HEK293 (cell line): ENCODE data around the gene VWA5B1.

ENCODE experiments used
- CTCF ChIA-PET: fragments of 350-600 bp; formaldehyde crosslinking; extraction: SDS; loops from one replicate; lab custom pipeline; 2021; ENCODE audit warnings: antibody characterized with exemption; lab: Yijun Ruan, JAX
- POLR2A ChIA-PET: fragments of 300-600 bp; formaldehyde crosslinking; extraction: SDS; loops from one replicate; lab custom pipeline; 2020; ENCODE audit warnings: antibody characterized with exemption, inconsistent platforms; lab: Yijun Ruan, JAX
- H3K27ac ChIP-seq: fragments of 200-500 bp; sonication (Bioruptor generic); 2 replicates; pipeline ENCODE4 v1.5.1; 2014; ENCODE audit warnings: low read depth, low read length, control low read depth, inconsistent platforms; ENCODE audit errors: extremely low read depth
- H3K36me3 ChIP-seq, 2 experiments: fragments of 200-500 bp in 1 of 2; sonication (Bioruptor generic) in 1 of 2; 1 replicate in 1 of 2; 2 replicates in 1 of 2; pipeline ENCODE4 v1.5.1; 2014 to 2017; ENCODE audit warnings: inconsistent platforms in 2 of 2, low read length in 2 of 2; ENCODE audit not compliant: control insufficient read depth in 2 of 2, insufficient read depth in 1 of 2
- H3K4me1 ChIP-seq: fragments of 200-500 bp; sonication (Bioruptor generic); 2 replicates; pipeline ENCODE4 v1.5.1; 2014; ENCODE audit warnings: mild to moderate bottlenecking, low read length, inconsistent platforms; ENCODE audit not compliant: control insufficient read depth, insufficient read depth
- H3K4me3 ChIP-seq: 2 replicates; pipeline ENCODE4 v1.5.1; 2011; ENCODE audit warnings: low read depth, mild to moderate bottlenecking, control low read depth, low read length, moderate library complexity
- H3K9me3 ChIP-seq: fragments of 200-500 bp; sonication (Bioruptor generic); 2 replicates; pipeline ENCODE4 v1.5.1; 2014; ENCODE audit warnings: low read depth, low read length, inconsistent platforms; ENCODE audit not compliant: control insufficient read depth, insufficient read depth
- FEZF1 ChIP-seq: fragments of 450-650 bp; formaldehyde crosslinking; IDR thresholded peaks from 2 replicates; pipeline ENCODE4 v1.5.1; 2016; ENCODE audit warnings: missing biosample characterization, missing genetic modification characterization
- HOXC10 ChIP-seq: sonication (generic); formaldehyde crosslinking; IDR thresholded peaks from 2 replicates; pipeline ENCODE4 v1.8.1; 2023; ENCODE audit warnings: mild to moderate bottlenecking, missing genetic modification reagents
- PRDM1 ChIP-seq: fragments of 450-650 bp; formaldehyde crosslinking; IDR thresholded peaks from 2 replicates; pipeline ENCODE4; 2016; ENCODE audit warnings: missing biosample characterization, missing genetic modification characterization
- SCRT2 ChIP-seq: fragments of 450-650 bp; formaldehyde crosslinking; IDR thresholded peaks from 2 replicates; pipeline ENCODE4 v1.5.1; 2016; ENCODE audit warnings: missing biosample characterization, missing genetic modification characterization
- ZNF132 ChIP-seq: fragments of 450-650 bp; formaldehyde crosslinking; IDR thresholded peaks from 2 replicates; pipeline ENCODE4 v1.5.1; 2017; ENCODE audit warnings: missing biosample characterization, missing genetic modification characterization, borderline replicate concordance
- ZNF19 ChIP-seq: fragments of 450-650 bp; formaldehyde crosslinking; IDR thresholded peaks from 2 replicates; pipeline ENCODE4; 2016; ENCODE audit warnings: missing biosample characterization, missing genetic modification characterization, low read depth
- ZNF2 ChIP-seq: fragments of 450-650 bp; formaldehyde crosslinking; IDR thresholded peaks from 2 replicates; pipeline ENCODE4 v1.5.1; 2016; ENCODE audit warnings: missing biosample characterization, missing genetic modification characterization
- ZNF221 ChIP-seq: fragments of 450-650 bp; formaldehyde crosslinking; IDR thresholded peaks from 2 replicates; pipeline ENCODE4 v1.5.1; 2017; ENCODE audit warnings: missing biosample characterization, missing genetic modification characterization, borderline replicate concordance
- ZNF302 ChIP-seq: fragments of 450-650 bp; formaldehyde crosslinking; IDR thresholded peaks from 2 replicates; pipeline ENCODE4 v1.5.1; 2016; ENCODE audit warnings: missing biosample characterization, missing genetic modification characterization, low read depth
- ZNF350 ChIP-seq: fragments of 450-650 bp; formaldehyde crosslinking; IDR thresholded peaks from 2 replicates; pipeline ENCODE4 v1.5.0; 2017; ENCODE audit warnings: missing biosample characterization, mild to moderate bottlenecking, missing genetic modification characterization
- ZNF391 ChIP-seq: fragments of 450-650 bp; formaldehyde crosslinking; IDR thresholded peaks from 2 replicates; pipeline ENCODE4 v1.5.1; 2016; ENCODE audit warnings: low read depth, missing biosample characterization, missing genetic modification characterization, borderline replicate concordance
- ZNF426 ChIP-seq: fragments of 450-650 bp; formaldehyde crosslinking; IDR thresholded peaks from 2 replicates; pipeline ENCODE4 v1.5.1; 2017; ENCODE audit warnings: missing biosample characterization, missing genetic modification characterization, mild to moderate bottlenecking, inconsistent platforms, moderate library complexity
- TF ChIP-seq, protein P1 (sequence below): fragments of 450-650 bp; formaldehyde crosslinking; IDR thresholded peaks from 2 replicates; pipeline ENCODE4 v1.5.1; 2017; ENCODE audit warnings: missing biosample characterization, missing genetic modification characterization
- TF ChIP-seq, protein P2 (sequence below): fragments of 450-650 bp; formaldehyde crosslinking; IDR thresholded peaks from 2 replicates; pipeline ENCODE4 v1.5.1; 2017; ENCODE audit warnings: missing biosample characterization, missing genetic modification characterization
- TF ChIP-seq, protein P3 (sequence below): fragments of 450-650 bp; IDR thresholded peaks from 2 replicates; pipeline ENCODE4 v1.5.1; 2018; ENCODE audit warnings: missing biosample characterization, missing genetic modification characterization

The VWA5B1 gene

DNA sequence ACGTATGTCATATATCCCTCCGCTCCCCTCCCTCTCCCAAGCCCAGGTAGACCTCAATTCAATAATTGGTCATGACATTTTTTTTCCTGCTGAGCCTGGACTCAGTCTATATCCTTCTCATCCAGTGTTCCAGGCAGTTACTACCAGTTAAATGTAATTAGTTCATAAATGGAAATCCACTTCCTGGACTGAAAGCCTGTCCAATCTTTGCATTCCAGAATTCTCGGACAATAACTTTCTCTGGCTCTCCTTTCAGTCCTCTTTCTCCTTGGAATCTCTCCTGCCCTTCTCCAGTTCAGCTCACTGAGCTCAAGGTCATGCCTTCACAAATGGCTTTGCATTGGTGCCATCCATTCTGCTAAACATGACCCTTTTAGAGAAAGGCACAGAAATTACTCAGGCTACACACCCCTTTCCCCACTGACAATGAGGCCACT lies 34.8 kb downstream of the VWA5B1 start:
- POLR2A ChIA-PET = no interaction called here
- no peaks in the 10 kb centered on the region for H3K9me3 ChIP-seq
- no peaks in the 10 kb centered on the region for H3K36me3 ChIP-seq
- H3K4me3 ChIP-seq = no peak overlapping the region
- no peak overlapping the region for H3K27ac ChIP-seq
- no peaks in the 10 kb centered on the region for H3K4me1 ChIP-seq
- TF ChIP-seq SCRT2 (tag by site-specific recombination) = 0 out of 2 replicates have a peak, but pooled peaks have one; percentile 2
- TF ChIP-seq ZNF302 = no peak
- TF ChIP-seq ZNF19 (tag by site-specific recombination) = no peak
- TF ChIP-seq, protein P1, sequence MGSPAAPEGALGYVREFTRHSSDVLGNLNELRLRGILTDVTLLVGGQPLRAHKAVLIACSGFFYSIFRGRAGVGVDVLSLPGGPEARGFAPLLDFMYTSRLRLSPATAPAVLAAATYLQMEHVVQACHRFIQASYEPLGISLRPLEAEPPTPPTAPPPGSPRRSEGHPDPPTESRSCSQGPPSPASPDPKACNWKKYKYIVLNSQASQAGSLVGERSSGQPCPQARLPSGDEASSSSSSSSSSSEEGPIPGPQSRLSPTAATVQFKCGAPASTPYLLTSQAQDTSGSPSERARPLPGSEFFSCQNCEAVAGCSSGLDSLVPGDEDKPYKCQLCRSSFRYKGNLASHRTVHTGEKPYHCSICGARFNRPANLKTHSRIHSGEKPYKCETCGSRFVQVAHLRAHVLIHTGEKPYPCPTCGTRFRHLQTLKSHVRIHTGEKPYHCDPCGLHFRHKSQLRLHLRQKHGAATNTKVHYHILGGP (tag by site-specific recombination) = no peak
- peak; percentile 5; the same call in 1 of the 2 replicates for TF ChIP-seq PRDM1 (tag by site-specific recombination)
- TF ChIP-seq ZNF391 = no peak
- no peak for TF ChIP-seq HOXC10 (CRISPR knock-in tag)
- CTCF ChIA-PET = interaction anchor here (0.7 to 1.7 kb wide), 3 partner anchors 14 to 170 kb away, joined by 3 read pairs; no protein-coding TSS in a partner anchor

DNA sequence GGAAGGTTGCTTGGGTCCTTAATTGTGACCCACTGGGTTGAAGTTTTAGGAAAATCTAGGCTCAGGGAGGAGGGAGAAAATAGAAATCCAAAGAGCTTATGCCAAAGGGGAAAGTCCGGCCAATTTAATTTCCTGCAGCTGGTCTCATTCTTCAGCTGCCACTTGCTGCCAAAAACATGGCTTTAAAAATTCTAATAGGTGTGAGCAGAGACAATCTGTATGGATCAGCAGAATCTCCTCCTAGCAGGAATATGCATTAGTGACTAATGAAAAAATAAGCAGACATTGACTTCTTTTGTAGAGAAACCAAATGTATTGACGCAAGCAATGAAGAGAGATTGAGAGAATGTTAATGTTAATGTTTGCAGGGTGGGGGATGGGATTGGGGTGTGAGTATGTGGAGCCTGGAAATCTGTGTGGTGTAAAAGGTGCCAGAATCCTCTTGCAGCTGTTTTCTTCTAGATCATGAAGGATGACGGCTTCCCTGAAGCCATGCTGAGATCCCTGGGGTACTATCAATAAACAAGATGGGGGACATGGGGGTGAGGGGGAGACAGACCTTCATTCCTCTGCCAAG lies 35.3 kb downstream of the VWA5B1 start:
- Histone ChIP-seq H3K4me1 (no peaks in the 10 kb centered on the region), H3K27ac (no peak overlapping the region), H3K4me3 (no peak overlapping the region), H3K36me3 (no peaks in the 10 kb centered on the region), H3K9me3 (no peaks in the 10 kb centered on the region)
- ChIA-PET POLR2A (no interaction called here), CTCF (interaction anchor here (0.7 kb wide), 2 partner anchors 14 to 169 kb away, joined by 3 read pairs; no protein-coding TSS in a partner anchor)
- TF ChIP-seq ZNF2 (no peak), ZNF221 (no peak), ZNF350 (tag by site-specific recombination) (no peak), FEZF1 (tag by site-specific recombination) (no peak), ZNF426 (tag by site-specific recombination) (no peak)
- TF ChIP-seq, protein P2, sequence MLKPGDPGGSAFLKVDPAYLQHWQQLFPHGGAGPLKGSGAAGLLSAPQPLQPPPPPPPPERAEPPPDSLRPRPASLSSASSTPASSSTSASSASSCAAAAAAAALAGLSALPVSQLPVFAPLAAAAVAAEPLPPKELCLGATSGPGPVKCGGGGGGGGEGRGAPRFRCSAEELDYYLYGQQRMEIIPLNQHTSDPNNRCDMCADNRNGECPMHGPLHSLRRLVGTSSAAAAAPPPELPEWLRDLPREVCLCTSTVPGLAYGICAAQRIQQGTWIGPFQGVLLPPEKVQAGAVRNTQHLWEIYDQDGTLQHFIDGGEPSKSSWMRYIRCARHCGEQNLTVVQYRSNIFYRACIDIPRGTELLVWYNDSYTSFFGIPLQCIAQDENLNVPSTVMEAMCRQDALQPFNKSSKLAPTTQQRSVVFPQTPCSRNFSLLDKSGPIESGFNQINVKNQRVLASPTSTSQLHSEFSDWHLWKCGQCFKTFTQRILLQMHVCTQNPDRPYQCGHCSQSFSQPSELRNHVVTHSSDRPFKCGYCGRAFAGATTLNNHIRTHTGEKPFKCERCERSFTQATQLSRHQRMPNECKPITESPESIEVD (tag by site-specific recombination) = no peak

DNA sequence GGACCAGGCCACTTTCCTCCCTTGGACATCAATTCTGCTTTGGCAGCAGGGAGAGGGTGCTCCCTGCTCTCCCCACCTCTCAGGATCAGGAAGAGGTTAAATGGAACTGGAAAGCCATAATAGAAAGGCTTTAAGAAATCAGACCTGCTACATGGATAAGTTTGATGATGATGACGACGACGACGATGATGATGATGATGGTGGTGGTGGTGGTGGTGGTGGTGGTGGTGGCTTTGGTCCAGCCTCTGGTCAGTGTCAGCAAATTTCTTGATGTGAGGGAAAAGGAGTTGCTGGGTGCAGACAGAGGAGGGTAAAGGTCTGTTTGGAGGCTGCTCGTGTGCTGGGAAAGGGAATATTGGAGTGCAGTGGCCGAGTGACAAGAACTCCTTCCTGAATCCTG lies 36.8 kb downstream of the VWA5B1 start:
- H3K4me1 ChIP-seq = no peaks in the 10 kb centered on the region
- H3K4me3 ChIP-seq = no peak overlapping the region
- H3K27ac ChIP-seq = no peak overlapping the region
- ChIA-PET CTCF (no interaction called here), POLR2A (no interaction called here)
- no peaks in the 10 kb centered on the region for H3K9me3 ChIP-seq
- TF ChIP-seq, protein P3, sequence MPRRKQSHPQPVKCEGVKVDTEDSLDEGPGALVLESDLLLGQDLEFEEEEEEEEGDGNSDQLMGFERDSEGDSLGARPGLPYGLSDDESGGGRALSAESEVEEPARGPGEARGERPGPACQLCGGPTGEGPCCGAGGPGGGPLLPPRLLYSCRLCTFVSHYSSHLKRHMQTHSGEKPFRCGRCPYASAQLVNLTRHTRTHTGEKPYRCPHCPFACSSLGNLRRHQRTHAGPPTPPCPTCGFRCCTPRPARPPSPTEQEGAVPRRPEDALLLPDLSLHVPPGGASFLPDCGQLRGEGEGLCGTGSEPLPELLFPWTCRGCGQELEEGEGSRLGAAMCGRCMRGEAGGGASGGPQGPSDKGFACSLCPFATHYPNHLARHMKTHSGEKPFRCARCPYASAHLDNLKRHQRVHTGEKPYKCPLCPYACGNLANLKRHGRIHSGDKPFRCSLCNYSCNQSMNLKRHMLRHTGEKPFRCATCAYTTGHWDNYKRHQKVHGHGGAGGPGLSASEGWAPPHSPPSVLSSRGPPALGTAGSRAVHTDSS = peak; percentile 60
- no peak for TF ChIP-seq ZNF132 (tag by site-specific recombination)
- H3K36me3 ChIP-seq = no peaks in the 10 kb centered on the region
